Esophagus mucosa (tissue), 1 donor: ENCODE results near the gene PCDHA3. TPM values are rescaled to one million over a fixed set of nuclear protein-coding genes. Genes with fewer than 3 reads are reported as not detected.
"Not testable (repeated sequence)": the region's sequence is repeated elsewhere in the genome, so short reads cannot be mapped to it uniquely, and the experiment has no call there.

ENCODE experiments used
- ATAC-seq: fragments of 200-7000 bp; cut with Tn5 transposase; one replicate; pipeline ENCODE4 v1.9.1; 2020
- total RNA-seq: library from RNA; stranded (reverse); gene quantifications from one replicate; pipeline ENCODE4 v1.2.4, GENCODE V29; 2023
- donor health status: DM: yes; HTN: yes; CAD: no.

PCDHA3 gene
- not detected for total RNA-seq

DNA sequence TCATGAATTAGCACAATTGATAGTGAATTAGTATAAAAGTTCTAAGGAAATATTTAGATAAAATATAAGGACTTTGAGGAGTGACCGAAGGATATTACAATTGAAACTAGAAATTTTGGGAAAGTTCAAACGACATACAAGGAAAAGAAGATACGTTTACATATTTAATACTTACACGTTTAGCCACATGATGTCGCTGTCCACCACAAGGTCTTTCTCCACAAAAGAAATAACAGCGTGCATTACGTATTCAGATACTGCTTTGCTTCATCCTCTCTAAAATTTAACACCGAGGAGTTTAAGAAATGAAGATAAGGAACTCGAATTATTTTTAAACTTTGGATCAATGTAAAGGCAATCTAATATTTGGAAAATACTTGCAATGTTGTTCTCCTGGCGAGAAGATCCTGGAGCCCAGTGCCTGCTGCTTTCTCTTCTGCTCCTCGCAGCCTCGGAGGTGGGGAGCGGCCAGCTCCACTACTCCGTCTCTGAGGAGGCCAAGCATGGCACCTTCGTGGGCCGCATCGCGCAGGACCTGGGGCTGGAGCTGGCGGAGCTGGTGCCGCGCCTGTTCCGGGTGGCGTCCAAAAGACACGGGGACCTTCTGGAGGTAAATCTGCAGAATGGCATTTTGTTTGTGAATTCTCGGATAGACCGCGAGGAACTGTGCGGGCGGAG, at the start of gene PCDHA3:
Gene PCDHA3, plus strand, starts transcription at position 242 of the 678 bp plus-strand sequence.
- no peak for ATAC-seq

DNA sequence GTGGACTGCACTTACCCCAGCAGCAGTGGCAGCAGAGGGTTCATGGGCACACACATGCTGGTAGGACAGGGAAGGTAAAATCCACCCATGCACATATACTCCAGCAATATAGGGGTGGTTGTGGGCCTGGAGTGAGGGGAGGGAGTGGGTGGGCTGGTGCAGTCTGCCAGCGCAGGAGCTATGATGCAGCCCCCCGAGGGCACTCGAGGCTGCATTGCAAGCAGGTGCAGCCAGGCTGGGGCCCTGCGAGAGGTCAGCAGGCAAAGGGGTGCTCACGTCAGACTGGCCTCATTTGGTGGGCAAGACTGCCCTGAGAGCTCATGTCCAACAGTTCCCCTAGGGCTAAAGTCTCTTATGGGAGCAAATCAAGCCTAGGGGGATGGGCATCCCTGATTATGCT, 47.3 kb upstream of the PCDHA3 start:
- ATAC-seq: no peak

DNA sequence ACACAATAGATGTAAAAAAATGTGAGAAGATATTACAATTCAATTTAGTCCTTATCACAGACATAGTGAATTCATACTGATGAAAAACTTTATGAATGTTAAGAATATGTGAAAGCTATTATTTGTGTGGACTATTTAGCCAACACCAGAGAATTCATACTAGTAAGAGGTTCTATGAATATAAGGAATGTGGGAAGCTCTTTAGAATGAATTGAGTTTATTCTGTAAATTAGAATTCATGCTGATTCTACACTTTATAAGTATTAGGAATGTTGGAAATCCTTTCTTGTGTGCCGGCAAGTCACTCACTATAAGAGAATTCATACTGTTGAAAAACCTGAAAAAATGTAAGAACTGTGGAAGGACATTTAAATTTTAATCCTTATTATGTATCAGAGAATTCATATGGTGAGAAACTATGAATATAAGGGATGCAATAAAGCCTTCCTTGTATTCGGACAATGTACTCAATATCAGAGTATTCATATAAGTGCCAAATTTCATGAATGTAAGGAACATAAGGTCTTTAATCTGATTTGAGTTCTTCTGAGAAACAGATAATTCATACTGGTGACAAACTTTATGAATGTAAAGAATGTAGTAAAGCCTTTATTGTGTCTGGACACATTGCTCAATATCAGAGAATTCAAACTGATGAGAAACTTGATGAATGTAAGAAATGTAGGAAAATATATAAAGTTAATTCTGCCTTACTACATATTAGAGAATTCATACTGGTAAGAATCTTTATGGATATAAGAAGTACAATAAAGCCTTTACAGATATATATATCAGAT, 36.5 kb upstream of the PCDHA3 start:
- ATAC-seq: no peak

DNA sequence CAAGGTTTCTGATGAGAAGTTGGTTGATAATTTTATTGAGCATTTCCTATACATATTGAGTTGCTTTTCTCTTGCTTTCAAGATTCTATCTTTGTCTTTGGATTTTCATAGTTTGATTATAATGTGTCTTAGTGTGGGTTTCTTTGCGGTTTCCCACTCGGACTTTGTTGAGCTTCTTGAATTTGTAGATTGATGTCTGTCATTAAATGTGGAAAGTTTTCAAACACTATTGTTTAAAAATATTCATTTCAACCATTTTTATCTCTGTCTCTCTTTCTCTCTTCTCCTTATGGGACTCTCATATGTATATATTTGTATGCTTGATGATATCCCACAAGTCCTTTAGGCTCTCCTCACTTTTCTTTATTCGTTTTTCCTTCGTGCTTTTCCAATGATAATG, 33.4 kb upstream of the PCDHA3 start:
- ATAC-seq: no peak

DNA sequence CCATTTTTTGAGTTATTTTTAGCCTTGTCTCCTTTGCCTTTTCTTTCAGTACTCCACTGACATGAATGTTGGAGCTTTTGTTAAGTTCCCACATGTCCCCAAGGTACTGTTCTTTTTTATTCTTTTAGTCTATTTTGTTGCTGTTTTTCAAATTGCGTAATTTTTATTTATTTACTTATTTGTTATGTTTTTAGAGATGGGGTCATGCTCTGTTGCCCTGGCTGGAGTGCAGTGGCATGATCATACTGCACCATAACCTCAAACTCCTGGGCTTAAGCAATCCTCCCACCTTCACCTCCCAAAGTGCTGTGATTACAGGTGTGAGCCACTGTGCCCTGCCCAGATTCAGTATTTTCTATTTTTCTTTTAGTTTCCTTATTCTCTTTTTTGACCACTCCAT, 20.3 kb upstream of the PCDHA3 start:
- no peak for ATAC-seq

DNA sequence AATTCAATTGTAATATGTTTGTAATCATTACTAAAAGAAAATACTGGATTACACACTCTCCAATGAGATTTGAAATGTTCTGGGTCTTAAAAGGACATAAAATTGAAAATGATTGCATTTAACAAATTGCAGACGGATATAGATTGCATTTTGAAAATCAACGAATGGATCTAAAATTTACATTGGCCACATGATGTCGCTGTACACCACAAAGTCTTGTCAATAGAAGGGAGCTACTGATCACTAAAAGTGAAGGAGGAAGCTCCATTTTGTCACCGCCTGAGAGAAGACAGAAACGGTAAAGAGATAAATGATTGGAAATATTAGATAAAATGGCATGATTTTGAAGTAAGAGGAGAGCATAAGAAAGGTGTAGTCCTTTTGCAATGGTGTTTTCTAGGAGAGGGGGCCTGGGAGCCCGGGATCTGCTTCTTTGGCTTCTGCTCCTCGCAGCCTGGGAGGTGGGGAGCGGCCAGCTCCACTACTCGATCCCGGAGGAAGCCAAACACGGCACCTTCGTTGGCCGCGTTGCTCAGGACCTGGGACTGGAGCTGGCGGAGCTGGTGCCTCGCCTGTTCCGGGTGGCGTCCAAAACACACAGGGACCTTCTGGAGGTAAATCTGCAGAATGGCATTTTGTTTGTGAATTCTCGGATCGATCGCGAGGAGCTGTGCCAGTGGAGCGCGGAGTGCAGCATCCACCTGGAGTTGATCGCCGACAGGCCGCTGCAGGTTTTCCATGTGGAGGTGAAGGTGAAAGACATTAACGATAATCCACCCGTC, 14.8 kb upstream of the PCDHA3 start, which contains the start of gene PCDHA1:
Gene PCDHA1, plus strand, starts transcription at position 236 of the 782 bp plus-strand sequence.
- ATAC-seq: no peak

DNA sequence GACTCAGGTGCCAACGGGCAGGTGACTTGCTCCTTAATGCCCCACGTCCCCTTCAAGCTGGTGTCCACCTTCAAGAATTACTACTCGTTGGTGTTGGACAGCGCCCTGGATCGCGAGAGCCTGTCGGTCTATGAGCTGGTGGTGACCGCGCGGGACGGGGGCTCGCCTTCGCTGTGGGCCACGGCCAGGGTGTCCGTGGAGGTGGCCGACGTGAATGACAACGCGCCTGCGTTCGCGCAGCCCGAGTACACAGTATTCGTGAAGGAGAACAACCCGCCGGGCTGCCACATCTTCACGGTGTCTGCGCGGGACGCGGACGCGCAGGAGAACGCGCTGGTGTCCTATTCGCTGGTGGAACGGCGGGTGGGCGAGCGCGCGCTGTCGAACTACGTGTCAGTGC, 13.4 kb upstream of the PCDHA3 start:
- ATAC-seq: not testable (repeated sequence)

DNA sequence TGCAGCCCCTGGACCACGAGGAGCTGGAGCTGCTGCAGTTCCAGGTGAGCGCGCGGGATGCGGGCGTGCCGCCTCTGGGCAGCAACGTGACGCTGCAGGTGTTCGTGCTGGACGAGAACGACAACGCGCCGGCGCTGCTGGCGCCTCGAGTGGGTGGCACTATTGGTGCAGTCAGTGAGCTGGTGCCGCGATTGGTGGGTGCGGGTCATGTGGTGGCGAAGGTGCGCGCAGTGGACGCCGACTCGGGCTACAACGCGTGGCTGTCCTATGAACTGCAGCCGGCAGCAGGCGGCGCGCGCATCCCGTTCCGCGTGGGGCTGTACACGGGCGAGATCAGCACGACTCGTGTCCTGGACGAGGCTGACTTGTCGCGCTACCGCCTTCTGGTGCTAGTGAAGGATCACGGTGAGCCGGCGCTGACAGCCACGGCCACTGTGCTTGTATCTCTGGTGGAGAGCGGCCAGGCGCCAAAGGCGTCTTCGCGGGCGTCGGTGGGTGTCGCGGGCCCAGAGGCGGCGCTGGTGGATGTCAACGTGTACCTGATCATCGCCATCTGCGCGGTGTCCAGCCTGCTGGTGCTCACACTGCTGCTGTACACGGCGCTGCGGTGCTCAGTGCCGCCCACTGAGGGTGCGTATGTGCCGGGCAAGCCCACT, 12.9 kb upstream of the PCDHA3 start:
- not testable (repeated sequence) for ATAC-seq

DNA sequence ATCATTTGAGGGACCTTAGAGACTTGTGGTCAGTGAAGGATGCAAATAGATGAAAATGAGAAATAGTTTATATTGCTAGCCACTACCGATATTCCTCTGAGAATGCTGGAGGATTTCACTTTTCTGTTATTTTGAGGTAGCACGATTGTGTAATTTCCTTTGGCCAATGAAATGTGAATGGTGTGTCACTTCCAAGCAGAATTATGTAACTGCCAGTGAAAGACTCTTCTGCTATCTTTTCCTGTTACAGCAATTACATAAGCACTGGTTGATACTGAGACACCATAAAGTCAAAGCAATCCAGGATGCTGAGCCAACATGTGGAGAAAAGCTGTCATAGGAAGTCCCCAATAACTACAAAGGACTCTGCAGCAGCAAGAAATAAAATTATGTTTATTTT, 9.8 kb upstream of the PCDHA3 start:
- ATAC-seq: no peak

DNA sequence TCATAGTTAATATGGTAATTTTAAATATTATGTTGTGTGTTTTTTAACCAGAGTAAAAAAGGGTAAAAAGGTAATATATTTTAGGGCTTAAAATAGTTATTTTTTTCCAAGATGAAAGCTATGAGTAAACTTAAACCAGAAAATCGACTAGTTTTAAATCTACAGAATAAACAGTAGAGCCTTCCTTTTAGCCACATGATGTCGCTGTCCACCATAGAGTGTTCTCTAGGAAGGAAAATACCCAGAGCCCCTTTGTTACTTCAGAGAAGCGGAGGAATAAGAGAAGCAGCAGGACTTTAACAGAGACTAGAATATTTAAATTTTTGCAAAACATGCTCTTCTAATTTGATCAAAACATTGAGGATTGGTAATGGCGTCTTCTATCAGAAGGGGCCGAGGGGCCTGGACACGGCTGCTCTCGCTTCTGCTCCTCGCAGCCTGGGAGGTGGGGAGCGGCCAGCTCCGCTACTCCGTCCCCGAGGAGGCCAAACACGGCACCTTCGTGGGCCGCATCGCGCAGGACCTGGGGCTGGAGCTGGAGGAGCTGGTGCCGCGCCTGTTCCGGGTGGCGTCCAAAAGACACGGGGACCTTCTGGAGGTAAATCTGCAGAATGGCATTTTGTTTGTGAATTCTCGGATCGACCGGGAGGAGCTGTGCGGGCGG, 6.1 kb upstream of the PCDHA3 start, which contains the start of gene PCDHA2:
Gene PCDHA2, plus strand, starts transcription at position 258 of the 664 bp plus-strand sequence.
- no peak for ATAC-seq

DNA sequence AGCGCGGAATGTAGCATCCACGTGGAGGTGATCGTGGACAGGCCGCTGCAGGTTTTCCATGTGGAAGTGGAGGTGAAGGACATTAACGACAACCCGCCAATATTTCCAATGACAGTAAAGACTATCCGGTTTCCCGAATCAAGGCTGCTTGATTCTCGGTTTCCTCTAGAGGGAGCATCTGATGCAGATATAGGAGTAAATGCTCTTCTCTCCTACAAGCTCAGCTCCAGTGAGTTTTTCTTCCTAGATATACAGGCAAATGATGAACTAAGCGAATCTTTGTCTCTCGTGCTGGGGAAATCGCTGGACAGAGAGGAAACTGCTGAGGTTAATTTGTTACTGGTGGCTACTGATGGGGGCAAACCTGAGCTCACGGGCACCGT, 5.6 kb upstream of the PCDHA3 start:
- ATAC-seq: no peak

DNA sequence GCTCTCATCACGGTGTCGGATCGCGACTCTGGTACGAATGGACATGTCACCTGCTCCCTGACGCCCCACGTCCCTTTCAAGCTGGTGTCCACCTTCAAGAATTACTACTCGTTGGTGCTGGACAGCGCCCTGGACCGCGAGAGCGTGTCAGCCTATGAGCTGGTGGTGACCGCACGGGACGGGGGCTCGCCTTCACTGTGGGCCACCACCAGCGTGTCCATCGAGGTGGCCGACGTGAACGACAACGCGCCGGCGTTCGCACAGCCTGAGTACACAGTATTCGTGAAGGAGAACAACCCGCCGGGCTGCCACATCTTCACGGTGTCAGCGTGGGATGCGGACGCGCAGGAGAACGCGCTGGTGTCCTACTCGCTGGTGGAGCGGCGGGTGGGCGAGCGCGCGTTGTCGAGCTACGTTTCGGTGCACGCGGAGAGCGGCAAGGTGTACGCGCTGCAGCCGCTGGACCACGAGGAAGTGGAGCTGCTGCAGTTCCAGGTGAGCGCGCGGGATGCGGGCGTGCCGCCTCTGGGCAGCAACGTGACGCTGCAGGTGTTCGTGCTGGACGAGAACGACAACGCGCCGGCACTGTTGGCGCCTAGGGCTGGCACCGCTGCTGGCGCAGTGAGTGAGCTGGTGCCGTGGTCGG, 4.7 kb upstream of the PCDHA3 start:
- ATAC-seq: not testable (repeated sequence)

DNA sequence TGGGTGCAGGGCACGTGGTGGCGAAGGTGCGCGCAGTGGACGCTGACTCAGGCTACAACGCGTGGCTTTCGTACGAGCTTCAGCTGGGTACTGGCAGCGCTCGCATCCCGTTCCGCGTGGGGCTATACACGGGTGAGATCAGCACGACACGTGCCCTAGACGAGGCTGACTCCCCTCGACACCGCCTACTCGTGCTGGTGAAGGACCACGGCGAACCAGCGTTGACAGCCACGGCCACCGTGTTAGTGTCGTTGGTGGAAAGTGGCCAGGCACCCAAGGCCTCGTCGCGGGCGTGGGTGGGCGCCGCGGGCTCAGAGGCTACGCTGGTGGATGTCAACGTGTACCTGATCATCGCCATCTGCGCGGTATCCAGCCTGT, 4.2 kb upstream of the PCDHA3 start:
- ATAC-seq: no peak

DNA sequence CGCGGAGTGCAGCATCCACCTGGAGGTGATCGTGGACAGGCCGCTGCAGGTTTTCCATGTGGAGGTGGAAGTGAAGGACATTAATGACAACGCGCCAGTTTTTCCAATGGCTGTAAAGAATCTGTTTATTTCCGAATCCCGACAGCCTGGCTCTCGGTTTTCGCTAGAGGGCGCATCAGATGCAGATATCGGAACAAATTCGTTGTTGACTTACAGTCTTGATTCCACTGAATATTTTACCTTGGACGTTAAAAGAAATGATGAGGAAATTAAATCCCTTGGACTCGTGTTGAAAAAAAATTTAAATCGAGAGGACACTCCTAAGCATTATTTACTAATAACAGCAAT, 611 bp downstream of the PCDHA3 start:
- no peak for ATAC-seq

DNA sequence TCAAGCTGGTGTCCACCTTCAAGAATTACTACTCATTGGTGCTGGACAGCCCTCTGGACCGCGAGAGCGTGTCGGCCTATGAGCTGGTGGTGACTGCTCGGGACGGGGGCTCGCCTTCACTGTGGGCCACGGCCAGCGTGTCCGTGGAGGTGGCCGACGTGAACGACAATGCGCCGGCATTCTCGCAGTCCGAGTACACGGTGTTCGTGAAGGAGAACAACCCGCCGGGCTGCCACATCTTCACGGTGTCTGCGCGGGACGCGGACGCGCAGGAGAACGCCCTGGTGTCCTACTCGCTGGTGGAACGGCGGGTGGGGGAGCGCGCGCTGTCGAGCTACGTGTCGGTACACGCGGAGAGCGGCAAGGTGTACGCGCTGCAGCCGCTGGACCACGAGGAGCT, 1.5 kb downstream of the PCDHA3 start:
- not testable (repeated sequence) for ATAC-seq

DNA sequence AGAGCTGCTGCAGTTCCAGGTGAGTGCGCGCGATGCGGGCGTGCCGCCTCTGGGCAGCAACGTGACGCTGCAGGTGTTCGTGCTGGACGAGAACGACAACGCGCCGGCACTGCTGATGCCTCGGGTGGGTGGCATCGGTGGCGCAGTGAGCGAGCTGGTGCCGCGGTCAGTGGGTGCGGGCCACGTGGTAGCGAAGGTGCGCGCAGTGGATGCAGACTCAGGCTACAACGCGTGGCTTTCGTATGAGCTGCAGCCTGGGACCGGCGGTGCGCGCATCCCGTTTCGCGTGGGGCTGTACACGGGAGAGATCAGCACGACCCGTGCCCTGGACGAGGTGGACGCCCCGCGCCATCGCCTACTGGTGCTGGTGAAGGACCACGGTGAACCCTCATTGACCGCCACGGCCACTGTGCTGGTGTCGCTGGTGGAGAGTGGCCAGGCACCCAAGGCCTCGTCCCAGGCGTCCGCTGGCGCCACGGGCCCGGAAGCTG, 2.0 kb downstream of the PCDHA3 start:
- ATAC-seq: no peak

DNA sequence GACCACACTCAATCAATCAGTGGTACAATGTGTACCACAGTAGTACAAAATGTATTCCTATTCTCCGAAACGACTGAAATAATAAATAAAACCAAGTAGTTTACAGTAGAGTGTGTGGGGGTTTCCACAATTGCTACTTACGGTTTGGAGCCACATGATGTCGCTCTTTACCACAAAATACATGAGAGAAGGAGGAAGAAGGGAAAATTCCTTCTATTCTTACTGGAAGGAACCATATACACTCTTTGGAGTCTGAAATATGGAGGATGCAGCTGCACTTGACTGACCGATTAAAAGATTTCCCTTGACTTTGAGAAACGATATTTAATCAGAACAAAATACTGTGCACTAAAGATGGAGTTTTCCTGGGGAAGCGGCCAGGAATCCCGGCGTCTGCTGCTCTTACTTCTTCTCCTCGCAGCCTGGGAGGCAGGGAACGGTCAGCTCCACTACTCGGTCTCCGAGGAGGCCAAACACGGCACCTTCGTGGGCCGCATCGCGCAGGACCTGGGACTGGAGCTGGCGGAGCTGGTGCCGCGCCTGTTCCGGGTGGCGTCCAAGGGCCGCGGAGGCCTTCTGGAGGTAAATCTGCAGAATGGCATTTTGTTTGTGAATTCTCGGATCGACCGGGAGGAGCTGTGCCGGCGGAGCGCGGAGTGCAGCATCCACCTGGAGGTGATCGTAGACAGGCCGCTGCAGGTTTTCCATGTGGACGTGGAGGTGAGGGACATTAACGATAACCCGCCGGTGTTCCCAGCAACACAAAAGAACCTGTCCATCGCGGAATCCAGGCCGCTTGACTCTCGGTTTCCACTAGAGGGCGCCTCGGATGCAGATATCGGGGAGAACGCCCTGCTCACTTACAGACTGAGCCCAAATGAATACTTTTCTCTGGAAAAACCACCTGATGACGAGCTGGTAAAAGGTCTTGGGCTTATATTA, 6.2 kb downstream of the PCDHA3 start, which contains the start of gene PCDHA4:
Gene PCDHA4, plus strand, starts transcription at position 235 of the 942 bp plus-strand sequence.
- no peak for ATAC-seq

DNA sequence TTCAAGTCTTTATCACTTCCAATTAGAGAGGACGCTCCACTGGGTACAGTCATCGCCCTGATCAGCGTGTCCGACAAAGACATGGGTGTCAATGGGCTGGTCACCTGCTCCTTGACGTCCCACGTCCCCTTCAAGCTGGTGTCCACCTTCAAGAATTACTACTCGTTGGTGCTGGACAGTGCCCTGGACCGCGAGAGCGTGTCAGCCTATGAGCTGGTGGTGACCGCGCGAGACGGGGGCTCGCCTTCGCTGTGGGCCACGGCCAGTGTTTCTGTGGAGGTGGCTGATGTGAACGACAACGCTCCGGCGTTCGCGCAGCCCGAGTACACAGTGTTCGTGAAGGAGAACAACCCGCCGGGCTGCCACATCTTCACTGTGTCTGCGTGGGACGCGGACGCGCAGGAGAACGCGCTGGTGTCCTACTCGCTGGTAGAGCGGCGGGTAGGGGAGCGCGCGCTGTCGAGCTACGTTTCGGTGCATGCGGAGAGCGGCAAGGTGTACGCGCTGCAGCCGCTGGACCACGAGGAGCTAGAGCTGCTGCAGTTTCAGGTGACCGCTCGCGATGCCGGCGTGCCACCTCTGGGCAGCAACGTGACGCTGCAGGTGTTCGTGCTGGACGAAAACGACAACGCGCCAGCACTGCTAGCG, 7.5 kb downstream of the PCDHA3 start:
- ATAC-seq: not testable (repeated sequence)

DNA sequence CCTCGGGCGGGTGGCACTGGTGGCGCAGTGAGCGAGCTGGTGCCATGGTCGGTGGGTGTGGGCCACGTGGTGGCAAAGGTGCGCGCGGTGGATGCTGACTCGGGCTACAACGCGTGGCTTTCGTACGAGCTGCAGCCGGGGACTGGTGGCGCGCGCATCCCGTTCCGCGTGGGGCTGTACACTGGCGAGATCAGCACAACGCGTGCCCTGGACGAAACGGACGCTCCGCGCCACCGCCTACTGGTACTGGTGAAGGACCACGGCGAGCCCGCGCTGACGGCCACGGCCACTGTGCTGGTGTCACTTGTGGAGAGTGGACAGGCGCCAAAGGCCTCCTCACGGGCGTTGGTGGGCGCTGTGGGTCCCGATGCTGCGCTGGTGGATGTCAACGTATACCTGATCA, 8.0 kb downstream of the PCDHA3 start:
- no peak for ATAC-seq
